ENCODE data around the gene MANBA. TPM values are rescaled to one million over a fixed set of nuclear protein-coding genes. Genes with fewer than 3 reads are reported as not detected.

MANBA gene
- total and polyA plus RNA-seq, 2 of the 4 experiments (the other 2 are of a cell fraction): 11.5 to 17.2 TPM

GRCh38 chr4:102678107-102678506 lies 82.7 kb downstream of the MANBA start:
- intact Hi-C loops (cut with micrococcal nuclease): no loop called here
- no peak overlapping the region for H4K5ac ChIP-seq (ENCODE audit: low read depth, low read length)
- no peak overlapping the region for H2AK5ac ChIP-seq (ENCODE audit: low read depth, low read length)
- no peak overlapping the region for H2AFZ ChIP-seq (replicated peaks; ENCODE audit: low read length, poor library complexity)
- H4K91ac ChIP-seq (ENCODE audit: insufficient read depth, low read depth, low read length): no peak overlapping the region
- H3K56ac ChIP-seq (ENCODE audit: extremely low read depth, insufficient read depth, low read length): no peak overlapping the region
- H3K9me3 ChIP-seq (ENCODE audit: control insufficient read depth, insufficient read depth, low read length): no peaks in the 10 kb centered on the region; the same call in 1 of the 2 replicates
- no peak overlapping the region for H3K18ac ChIP-seq (ENCODE audit: low read depth, low read length)
- H2BK120ac ChIP-seq (ENCODE audit: low read depth, low read length): no peak overlapping the region
- H3K79me1 ChIP-seq (ENCODE audit: low read depth in 1 of 2, low read length in 2 of 2): no peaks in the 10 kb centered on the region; a peak in 1 of 4 replicates
- H2BK5ac ChIP-seq (ENCODE audit: low read depth, low read length, poor library complexity, severe bottlenecking): no peak overlapping the region
- H3K23ac ChIP-seq (ENCODE audit: low read depth, low read length): no peak overlapping the region
- peaks cover 1% of the 10 kb centered on the region; the same call in 1 of the 2 replicates for H3K4me1 ChIP-seq (ENCODE audit: control insufficient read depth, insufficient read depth, low read length)
- CTCF ChIA-PET: no interaction called here
- peaks cover 4% of the 10 kb centered on the region for H3K9me1 ChIP-seq (ENCODE audit: insufficient read depth, low read length)
- H2AK9ac ChIP-seq (replicated peaks; ENCODE audit: low read depth, low read length, poor library complexity): no peak overlapping the region
- no peak overlapping the region for H3K4me3 ChIP-seq (ENCODE audit: insufficient read depth, low read depth, low read length)
- H2BK15ac ChIP-seq (ENCODE audit: low read depth, low read length): no peak overlapping the region; the same call in 2 of the 3 replicates
- ATAC-seq (ENCODE audit: low read depth): no peak
- H2BK20ac ChIP-seq (ENCODE audit: low read depth, low read length): no peak overlapping the region
- H3K9ac ChIP-seq (ENCODE audit: low read depth, low read length): no peak overlapping the region
- WGBS, 2 experiments (ENCODE audit: extremely low coverage in 2 of 2, insufficient read length in 1 of 2): no CpG with 5 or more reads among the region's 2 CpGs
- no peaks in the 10 kb centered on the region for H3K27me3 ChIP-seq (ENCODE audit: control insufficient read depth, insufficient read depth, low read length)
- no peak for TF ChIP-seq RCOR1 (IDR thresholded peaks at IDR 0.05; ENCODE audit: insufficient replicate concordance, low read length)
- TF ChIP-seq BHLHE40 (IDR thresholded peaks at IDR 0.05; ENCODE audit: low read depth, low read length): no peak
- no peak for TF ChIP-seq FOS (IDR thresholded peaks at IDR 0.05; ENCODE audit: low read depth, low read length)
- no peak for TF ChIP-seq SMC3 (IDR thresholded peaks at IDR 0.05; ENCODE audit: low read depth, low read length)
- no peak for TF ChIP-seq RFX5 (IDR thresholded peaks at IDR 0.05; ENCODE audit: low read depth, low read length)
- TF ChIP-seq RAD21 (IDR thresholded peaks at IDR 0.05; ENCODE audit: low read length): no peak
- no peak for TF ChIP-seq MXI1 (IDR thresholded peaks at IDR 0.05; ENCODE audit: borderline replicate concordance, low read depth, low read length)
- TF ChIP-seq ELK1 (IDR thresholded peaks at IDR 0.05; ENCODE audit: borderline replicate concordance, low read depth, low read length): no peak
- no peak for TF ChIP-seq USF2 (IDR thresholded peaks at IDR 0.05; ENCODE audit: low read depth, low read length)
- TF ChIP-seq MAZ (IDR thresholded peaks at IDR 0.05; ENCODE audit: borderline replicate concordance, low read depth, low read length): no peak
- no peak for TF ChIP-seq MAFK (IDR thresholded peaks at IDR 0.05; ENCODE audit: low read depth, low read length)
- TF ChIP-seq CTCF (conservative IDR thresholded peaks at IDR 0.05; ENCODE audit: low read depth, low read length): no peak
- no peak for TF ChIP-seq CHD1 (IDR thresholded peaks at IDR 0.05; ENCODE audit: low read depth, low read length)
- TF ChIP-seq POLR2A (IDR thresholded peaks at IDR 0.05; ENCODE audit: low read depth, low read length): no peak
- no peak for TF ChIP-seq CEBPB (IDR thresholded peaks at IDR 0.05; ENCODE audit: low read depth, low read length)
- no peak for TF ChIP-seq NFE2L2 (IDR thresholded peaks at IDR 0.05; ENCODE audit: low read depth, low read length)
- dilution Hi-C loops (cut with HindIII; ENCODE audit: low sequenced_read_pairs, unreplicated experiment): no loop called here
- in situ Hi-C loops (cut with MboI; ENCODE audit: low sequenced_read_pairs): no loop called here
- H4K20me1 ChIP-seq (ENCODE audit: insufficient read depth, low read length): no peaks in the 10 kb centered on the region
- H3K27ac ChIP-seq (ENCODE audit: insufficient read depth, low read length): no peak overlapping the region
- no peaks in the 10 kb centered on the region for H3K36me3 ChIP-seq (ENCODE audit: control insufficient read depth, insufficient read depth, low read length)
- H3K4me2 ChIP-seq (ENCODE audit: low read depth, low read length): no peak overlapping the region
- POLR2A ChIA-PET (ENCODE audit: unreplicated experiment): no interaction called here
- no peak overlapping the region for H3K14ac ChIP-seq (replicated peaks; ENCODE audit: low read depth, low read length)
- DNase-seq: no peak
- H4K8ac ChIP-seq (ENCODE audit: low read depth in 2 of 2, low read length in 2 of 2): no peak overlapping the region
- H3K4ac ChIP-seq (ENCODE audit: low read depth, low read length): no peak overlapping the region
- no TSS peak for BruUV-seq (replicated peaks)
